ES-I3 (cell line): ENCODE data around the gene CLTA.
"Not testable (repeated sequence)": the region's sequence is repeated elsewhere in the genome, so short reads cannot be mapped to it uniquely, and the experiment has no call there.

Experiments used
- H3K36me3 ChIP-seq: 2 replicates; pipeline ENCODE4 v1.6.1; 2013; ENCODE audit warnings: mild to moderate bottlenecking, low read length, control low read depth, moderate library complexity; ENCODE audit not compliant: insufficient read depth
- H3K4me1 ChIP-seq: 2 replicates; pipeline ENCODE4 v1.6.1; 2013; ENCODE audit warnings: mild to moderate bottlenecking, control low read depth, low read length; ENCODE audit not compliant: insufficient read depth
- H3K9ac ChIP-seq: 2 replicates; pipeline ENCODE4 v1.6.1; 2013; ENCODE audit warnings: low read depth, mild to moderate bottlenecking, low read length, moderate library complexity
- H3K9me3 ChIP-seq: 2 replicates; pipeline ENCODE4 v1.6.1; 2013; ENCODE audit warnings: mild to moderate bottlenecking, low read length, moderate library complexity; ENCODE audit not compliant: control insufficient read depth, insufficient read depth

The CLTA gene

GRCh38 chr9:36151316-36152210 is 39.2 kb upstream of the CLTA start:
- Histone ChIP-seq H3K9ac (no peak overlapping the region), H3K36me3 (no peaks in the 10 kb centered on the region), H3K9me3 (peaks cover 3% of the 10 kb centered on the region; the same call in 1 of the 2 replicates), H3K4me1 (no peaks in the 10 kb centered on the region; the same call in 1 of the 2 replicates)

- Histone ChIP-seq H3K36me3 (no peaks in the 10 kb centered on the region), H3K9me3 (peaks cover 6% of the 10 kb centered on the region; the same call in 1 of the 2 replicates), H3K9ac (no peak overlapping the region), H3K4me1 (no peaks in the 10 kb centered on the region; the same call in 1 of the 2 replicates)
Observed at GRCh38 chr9:36152741-36153438, 37.8 kb upstream of the CLTA start.

- Histone ChIP-seq H3K4me1 (no peaks in the 10 kb centered on the region; the same call in 1 of the 2 replicates), H3K36me3 (no peaks in the 10 kb centered on the region), H3K9ac (no peak overlapping the region), H3K9me3 (peaks cover 6% of the 10 kb centered on the region; the same call in 1 of the 2 replicates)
Observed at GRCh38 chr9:36153746-36154145, 37.0 kb upstream of the CLTA start.

- no peaks in the 10 kb centered on the region; the same call in 1 of the 2 replicates for H3K4me1 ChIP-seq
- no peak overlapping the region for H3K9ac ChIP-seq
Observed at GRCh38 chr9:36154331-36154952, 36.3 kb upstream of the CLTA start.

GRCh38 chr9:36156116-36156515 is 34.6 kb upstream of the CLTA start:
- H3K36me3 ChIP-seq = no peaks in the 10 kb centered on the region

More at GRCh38 chr9:36154331-36154952, 36.3 kb upstream of the CLTA start:
- Histone ChIP-seq H3K9me3 (peaks cover 6% of the 10 kb centered on the region; the same call in 1 of the 2 replicates), H3K36me3 (no peaks in the 10 kb centered on the region)

GRCh38 chr9:36158122-36158521 is 32.6 kb upstream of the CLTA start:
- peaks cover 6% of the 10 kb centered on the region; the same call in 1 of the 2 replicates for H3K9me3 ChIP-seq
- peaks cover 11% of the 10 kb centered on the region for H3K4me1 ChIP-seq
- H3K36me3 ChIP-seq = no peaks in the 10 kb centered on the region
- no peak overlapping the region for H3K9ac ChIP-seq

More at GRCh38 chr9:36156116-36156515, 34.6 kb upstream of the CLTA start:
- peaks cover 6% of the 10 kb centered on the region; the same call in 1 of the 2 replicates for H3K9me3 ChIP-seq
- H3K9ac ChIP-seq = no peak overlapping the region
- H3K4me1 ChIP-seq = no peaks in the 10 kb centered on the region; the same call in 1 of the 2 replicates

GRCh38 chr9:36158917-36159316 is 31.8 kb upstream of the CLTA start:
- no peaks in the 10 kb centered on the region for H3K36me3 ChIP-seq
- peaks cover 17% of the 10 kb centered on the region for H3K4me1 ChIP-seq
- H3K9ac ChIP-seq = no peak overlapping the region
- peaks cover 6% of the 10 kb centered on the region; the same call in 1 of the 2 replicates for H3K9me3 ChIP-seq

GRCh38 chr9:36159509-36159908 is 31.2 kb upstream of the CLTA start:
- peaks cover 20% of the 10 kb centered on the region for H3K4me1 ChIP-seq
- not testable (repeated sequence) for H3K9ac ChIP-seq, H3K36me3 ChIP-seq, H3K9me3 ChIP-seq

- not testable (repeated sequence) for H3K36me3 ChIP-seq, H3K9me3 ChIP-seq, H3K9ac ChIP-seq
- peaks cover 25% of the 10 kb centered on the region for H3K4me1 ChIP-seq
Observed at GRCh38 chr9:36160126-36160525, 30.6 kb upstream of the CLTA start.

GRCh38 chr9:36161187-36161586 is 29.5 kb upstream of the CLTA start:
- H3K4me1 ChIP-seq = peaks cover 25% of the 10 kb centered on the region
- H3K9ac ChIP-seq = no peak overlapping the region
- no peaks in the 10 kb centered on the region for H3K36me3 ChIP-seq
- peaks cover 6% of the 10 kb centered on the region; the same call in 1 of the 2 replicates for H3K9me3 ChIP-seq

GRCh38 chr9:36162211-36162738 is 28.4 kb upstream of the CLTA start:
- H3K9ac ChIP-seq = no peak overlapping the region
- H3K4me1 ChIP-seq = peaks cover 25% of the 10 kb centered on the region
- H3K9me3 ChIP-seq = no peaks in the 10 kb centered on the region
- no peaks in the 10 kb centered on the region for H3K36me3 ChIP-seq

- Histone ChIP-seq H3K9ac (peak overlapping the region; percentile 34), H3K36me3 (no peaks in the 10 kb centered on the region), H3K4me1 (peaks cover 25% of the 10 kb centered on the region)
Observed at GRCh38 chr9:36163049-36163785, 27.5 kb upstream of the CLTA start.

GRCh38 chr9:36163786-36164170 is 26.9 kb upstream of the CLTA start:
- Histone ChIP-seq H3K36me3 (no peaks in the 10 kb centered on the region), H3K9ac (peak overlapping the region; percentile 34; the same call in 1 of the 2 replicates), H3K9me3 (no peaks in the 10 kb centered on the region), H3K4me1 (peaks cover 25% of the 10 kb centered on the region)

More at GRCh38 chr9:36163049-36163785, 27.5 kb upstream of the CLTA start:
- H3K9me3 ChIP-seq = no peaks in the 10 kb centered on the region
